Measurements from ENCODE around the gene PIAS2.
"Not testable (repeated sequence)": the region's sequence is repeated elsewhere in the genome, so short reads cannot be mapped to it uniquely, and the experiment has no call there.

The PIAS2 gene

DNA sequence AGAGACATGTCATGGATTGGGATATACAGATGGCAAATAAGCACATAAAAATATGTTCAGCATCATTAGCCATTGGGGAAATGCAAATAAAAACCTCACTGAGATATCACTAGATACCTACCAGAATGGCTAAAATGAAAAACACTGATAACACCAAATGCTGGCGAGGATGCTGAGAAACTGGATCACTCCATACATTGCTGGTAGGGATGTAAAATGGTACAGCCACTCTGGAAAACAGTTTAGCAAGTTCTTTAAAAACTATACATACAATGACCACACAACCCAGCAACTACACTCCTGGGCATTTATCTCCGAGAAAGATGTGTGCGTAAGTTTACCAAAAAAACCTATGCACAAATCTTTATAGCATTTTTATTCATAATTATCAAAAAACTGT lies 13.9 kb downstream of the PIAS2 start:
- in situ Hi-C loops (cut with MboI; ENCODE audit: low sequenced_read_pairs) = no loop called here

GRCh38 chr18:46899274-46899948 lies 17.9 kb downstream of the PIAS2 start:
- in situ Hi-C loops (cut with MboI; ENCODE audit: low sequenced_read_pairs) = no loop called here

- in situ Hi-C loops (cut with MboI; ENCODE audit: low sequenced_read_pairs) = no loop called here
Measured at GRCh38 chr18:46894124-46894523, 23.2 kb downstream of the PIAS2 start.

DNA sequence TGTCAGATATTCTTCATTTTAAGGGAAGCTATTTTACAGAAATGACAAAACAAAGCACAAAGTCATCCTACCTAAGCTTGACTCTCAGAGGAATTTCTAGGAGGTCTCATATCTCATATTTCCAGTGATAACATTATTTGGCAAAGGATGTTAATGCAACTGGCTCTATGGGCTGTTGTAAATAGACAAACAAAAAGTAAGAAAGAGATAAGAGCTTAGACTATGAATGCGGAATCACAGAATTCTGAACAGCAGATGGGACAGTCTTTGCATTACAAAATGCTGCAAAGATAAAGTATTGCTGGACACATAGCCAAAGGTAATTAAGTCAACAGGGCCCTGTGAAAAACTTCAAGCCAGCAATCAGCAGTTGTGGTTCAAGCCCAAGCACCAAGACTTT lies 23.9 kb downstream of the PIAS2 start:
- in situ Hi-C loops (cut with MboI; ENCODE audit: low sequenced_read_pairs) = no loop called here

DNA sequence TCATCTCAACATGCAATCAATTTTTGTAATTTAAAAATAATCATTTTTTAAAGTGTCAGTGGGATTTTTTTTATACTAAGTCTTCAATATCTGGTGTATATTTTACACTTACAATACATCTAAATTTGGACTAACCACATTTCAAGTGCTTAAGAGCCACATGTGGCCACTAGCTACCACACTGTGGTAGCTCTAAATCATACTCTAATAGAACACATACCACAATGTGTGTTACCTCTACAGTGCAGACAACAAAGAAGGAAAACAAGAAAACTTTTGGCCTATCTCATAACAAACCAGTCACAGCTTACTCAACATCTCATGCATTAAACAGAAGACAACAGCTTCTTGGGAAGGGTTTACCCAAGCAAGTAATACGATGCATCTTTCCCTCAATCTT lies 24.5 kb downstream of the PIAS2 start:
- in situ Hi-C loops (cut with MboI; ENCODE audit: low sequenced_read_pairs) = no loop called here

GRCh38 chr18:46891742-46892214 lies 25.5 kb downstream of the PIAS2 start:
- in situ Hi-C loops (cut with MboI; ENCODE audit: low sequenced_read_pairs) = no loop called here

GRCh38 chr18:46888965-46889364 lies 28.3 kb downstream of the PIAS2 start:
- in situ Hi-C loops (cut with MboI; ENCODE audit: low sequenced_read_pairs) = no loop called here

DNA sequence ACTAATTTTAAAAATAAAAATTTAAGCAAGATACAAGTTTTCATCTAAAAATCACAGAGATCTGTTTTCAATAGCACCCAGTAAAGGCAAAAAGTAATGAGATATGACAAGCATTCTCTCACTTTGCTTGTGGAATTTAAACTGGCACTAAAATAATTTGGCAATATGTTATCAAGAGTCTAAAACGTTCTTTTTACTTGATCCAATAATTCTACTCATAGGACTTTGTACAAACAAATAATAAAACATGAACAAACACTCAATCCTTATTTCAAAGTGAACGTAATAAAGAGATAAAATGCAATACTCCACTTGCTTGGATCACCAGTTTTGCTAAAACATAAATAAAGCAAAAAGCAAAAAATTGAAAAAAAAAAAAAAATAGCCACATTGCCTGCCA lies 30.4 kb downstream of the PIAS2 start:
- in situ Hi-C loops (cut with MboI; ENCODE audit: low sequenced_read_pairs) = no loop called here

DNA sequence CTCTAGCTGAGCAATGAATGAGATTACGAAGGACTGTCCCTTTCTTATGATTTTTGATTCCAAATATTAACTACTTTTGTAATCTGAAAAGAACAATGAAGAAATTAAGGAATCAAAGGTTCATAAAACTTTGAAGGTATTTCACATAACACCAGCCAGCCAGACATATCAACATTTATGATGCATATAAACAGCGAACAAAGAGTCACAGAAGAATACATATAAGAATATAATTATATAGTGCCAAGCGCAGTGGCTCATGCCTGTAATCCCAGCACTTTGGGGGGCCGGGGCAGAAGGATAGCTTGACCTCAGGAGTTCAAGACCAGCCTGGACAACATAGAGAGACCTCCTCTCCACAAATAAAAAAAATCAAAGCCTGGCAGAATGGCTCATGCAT lies 34.1 kb downstream of the PIAS2 start:
- in situ Hi-C loops (cut with MboI; ENCODE audit: low sequenced_read_pairs) = no loop called here

- in situ Hi-C loops (cut with MboI; ENCODE audit: low sequenced_read_pairs) = no loop called here
Measured at GRCh38 chr18:46877329-46877987, 39.8 kb downstream of the PIAS2 start.

DNA sequence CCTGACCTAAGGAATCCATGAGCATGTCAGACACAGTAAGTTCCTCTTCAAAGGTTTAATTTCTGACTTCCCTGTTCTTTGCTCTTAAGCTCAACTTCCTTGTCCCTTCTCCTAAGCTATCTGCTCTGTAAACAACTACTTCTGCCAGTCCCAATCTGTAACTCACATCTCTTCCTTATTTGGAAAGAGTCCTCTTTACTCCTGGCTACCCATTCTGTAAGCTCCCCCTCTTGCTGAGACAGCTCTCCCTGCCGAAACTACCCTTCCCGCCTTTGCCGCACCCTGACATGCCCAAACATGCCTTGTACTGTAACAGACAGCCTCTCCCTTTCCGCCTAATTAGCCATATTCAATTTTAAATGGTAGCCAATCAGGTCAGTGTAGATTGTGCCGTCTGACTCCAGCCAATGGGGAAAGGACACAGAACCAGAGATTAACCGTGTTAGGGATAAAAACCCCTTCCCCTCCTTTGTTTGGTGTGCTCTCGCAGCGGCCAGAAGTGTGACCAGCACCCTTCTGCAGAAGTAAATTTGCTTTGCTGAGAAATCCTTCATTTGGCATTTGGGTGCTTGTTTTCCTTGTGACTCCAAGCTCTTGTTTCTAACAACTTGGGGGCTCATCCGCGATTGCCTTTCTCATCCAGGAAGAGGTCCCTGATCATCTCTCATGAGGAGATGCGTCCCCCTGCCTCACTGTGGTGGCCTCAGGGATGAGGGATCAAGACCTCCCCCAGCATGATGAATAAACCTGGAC lies 49.0 kb downstream of the PIAS2 start:
- in situ Hi-C loops (cut with MboI; ENCODE audit: low sequenced_read_pairs) = no loop called here

- in situ Hi-C loops (cut with MboI; ENCODE audit: low sequenced_read_pairs) = no loop called here
Measured at GRCh38 chr18:46867367-46868143, 49.8 kb downstream of the PIAS2 start.

- in situ Hi-C loops (cut with MboI; ENCODE audit: low sequenced_read_pairs) = no loop called here
Measured at GRCh38 chr18:46866523-46866922, 50.8 kb downstream of the PIAS2 start.

GRCh38 chr18:46865245-46865644 lies 52.1 kb downstream of the PIAS2 start:
- in situ Hi-C loops (cut with MboI; ENCODE audit: low sequenced_read_pairs) = not testable (repeated sequence)

DNA sequence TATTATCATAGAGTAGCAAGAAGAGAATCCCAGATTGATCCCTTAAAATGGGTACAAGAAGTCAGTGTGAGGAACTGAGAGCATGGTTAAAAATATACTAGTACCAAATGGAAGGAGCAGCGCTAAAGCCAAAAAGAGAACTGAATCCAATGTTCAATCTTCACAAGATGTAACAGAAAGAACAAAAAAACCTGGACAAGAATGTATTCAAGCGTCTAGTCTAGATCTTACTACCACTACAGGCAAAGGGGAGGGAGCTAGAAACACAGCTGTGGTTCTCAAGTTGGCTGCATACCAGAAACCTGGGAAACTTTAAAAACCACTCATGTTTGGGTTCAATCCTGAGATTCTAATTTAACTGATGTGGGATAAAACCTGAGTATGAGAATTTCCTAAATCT lies 57.5 kb downstream of the PIAS2 start:
- in situ Hi-C loops (cut with MboI; ENCODE audit: low sequenced_read_pairs) = no loop called here

DNA sequence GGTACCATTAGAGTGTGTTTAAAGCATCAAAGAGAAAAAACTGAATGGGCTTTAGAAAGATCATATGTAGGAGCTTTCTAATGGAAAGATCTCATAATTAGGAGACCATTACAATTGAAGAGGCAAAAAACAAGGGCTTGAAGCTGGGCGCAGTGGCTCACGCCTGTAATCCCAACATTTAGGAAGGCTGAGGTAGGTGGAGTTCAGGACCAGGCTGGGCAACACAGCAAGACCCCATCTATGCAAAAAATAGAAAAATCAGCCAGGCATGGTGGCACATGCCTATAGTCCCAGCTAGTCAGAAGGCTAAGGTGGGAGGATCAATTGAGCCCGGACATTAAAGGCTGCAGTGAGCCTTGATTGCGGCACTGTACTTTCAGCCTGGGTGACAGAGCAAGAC lies 59.0 kb downstream of the PIAS2 start:
- in situ Hi-C loops (cut with MboI; ENCODE audit: low sequenced_read_pairs) = no loop called here

DNA sequence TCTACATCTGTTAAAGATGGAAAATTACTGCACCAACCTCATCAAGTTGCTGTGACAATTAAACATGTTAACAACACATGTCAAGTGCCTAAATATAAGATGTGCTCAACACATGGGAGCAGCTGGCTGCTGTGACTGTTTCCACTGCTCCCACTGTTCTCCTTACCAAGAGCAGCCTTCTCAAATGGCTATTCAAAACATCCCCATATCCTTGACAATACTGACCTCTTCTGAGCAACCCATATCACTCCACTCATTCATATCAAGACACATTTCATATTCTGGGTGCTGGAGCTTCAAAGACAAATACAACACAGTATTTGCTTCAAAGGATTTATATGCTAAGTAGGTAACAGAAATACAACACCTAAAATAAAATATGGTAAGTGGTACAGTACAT lies 60.3 kb downstream of the PIAS2 start:
- in situ Hi-C loops (cut with MboI; ENCODE audit: low sequenced_read_pairs) = no loop called here

GRCh38 chr18:46849007-46849406 lies 68.3 kb downstream of the PIAS2 start:
- in situ Hi-C loops (cut with MboI; ENCODE audit: low sequenced_read_pairs) = no loop called here

DNA sequence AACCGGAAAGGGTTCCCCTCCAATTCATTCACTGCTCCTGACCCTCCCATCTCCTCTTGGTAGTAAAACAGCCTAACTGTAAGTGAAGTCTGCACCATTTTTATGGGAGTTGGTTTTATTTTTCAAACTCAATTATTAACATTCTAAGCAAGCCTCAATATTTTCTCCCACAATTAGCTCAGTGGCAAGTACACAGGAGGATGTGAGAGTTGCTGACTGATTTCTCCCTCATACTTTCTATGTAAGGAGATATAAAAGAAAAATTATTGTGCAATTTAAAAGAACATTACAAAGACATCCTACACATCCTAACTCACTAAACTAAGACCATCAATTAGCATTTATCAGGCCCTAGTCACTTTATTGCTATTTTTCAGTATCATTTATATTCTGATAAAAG lies 73.9 kb downstream of the PIAS2 start:
- in situ Hi-C loops (cut with MboI; ENCODE audit: low sequenced_read_pairs) = no loop called here

GRCh38 chr18:46842583-46842982 lies 74.7 kb downstream of the PIAS2 start:
- in situ Hi-C loops (cut with MboI; ENCODE audit: low sequenced_read_pairs) = no loop called here

GRCh38 chr18:46833899-46834298 lies 83.4 kb downstream of the PIAS2 start:
- in situ Hi-C loops (cut with MboI; ENCODE audit: low sequenced_read_pairs) = no loop called here

All from HL-60/S4 treated with phorbol 12-myristate 13-acetate at 8.2 ng/mL for 4 days and 3 days (cell line).